Inferior parietal cortex (tissue), 1 donor: ENCODE measurements around the gene PHACTR1.
"Not testable (repeated sequence)": the region's sequence is repeated elsewhere in the genome, so short reads cannot be mapped to it uniquely, and the experiment has no call there.

ENCODE experiments used
- DNase-seq: peaks from one replicate; pipeline ENCODE4 v3.0.0-alpha.2; 2016; ENCODE audit errors: extremely low spot score

The PHACTR1 gene

DNA sequence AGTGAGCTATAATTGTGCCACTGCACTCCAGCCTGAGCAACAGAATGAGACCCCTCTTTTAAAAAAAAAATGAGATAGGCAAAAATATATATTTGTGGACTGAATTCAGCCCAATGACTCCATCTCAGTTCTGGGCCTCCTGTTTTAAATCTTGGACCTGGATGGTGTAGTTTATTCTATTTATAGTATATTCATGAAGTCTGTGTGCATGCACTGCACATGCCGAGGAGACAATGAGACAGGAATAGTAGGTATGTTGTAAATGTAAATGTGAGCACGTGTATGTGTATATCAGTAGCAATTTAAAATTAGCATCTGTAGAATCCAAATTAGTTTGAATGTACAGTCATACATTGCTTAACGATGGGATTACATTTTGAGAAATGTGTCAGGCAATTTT, 520.8 kb downstream of the PHACTR1 start:
- DNase-seq, result no peak

DNA sequence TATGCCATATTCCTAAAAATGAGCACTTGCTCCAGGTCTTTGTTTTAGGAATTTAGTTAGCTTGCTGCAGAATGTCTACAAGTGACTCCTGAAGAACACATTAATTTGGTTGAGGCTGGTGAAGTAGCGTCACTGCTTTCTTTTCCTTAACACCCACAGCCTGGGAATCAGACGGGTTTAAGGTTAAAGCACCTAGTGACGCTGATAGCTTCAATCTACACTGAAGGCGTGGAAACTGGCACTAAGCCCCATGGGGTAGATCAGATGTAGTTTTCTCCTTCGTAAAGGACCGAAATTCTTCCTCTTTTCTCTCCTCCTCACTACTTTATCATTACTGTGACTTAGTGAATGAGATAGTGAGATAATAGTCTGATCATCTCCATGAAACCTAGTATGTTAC, 521.5 kb downstream of the PHACTR1 start:
- no peak for DNase-seq

DNA sequence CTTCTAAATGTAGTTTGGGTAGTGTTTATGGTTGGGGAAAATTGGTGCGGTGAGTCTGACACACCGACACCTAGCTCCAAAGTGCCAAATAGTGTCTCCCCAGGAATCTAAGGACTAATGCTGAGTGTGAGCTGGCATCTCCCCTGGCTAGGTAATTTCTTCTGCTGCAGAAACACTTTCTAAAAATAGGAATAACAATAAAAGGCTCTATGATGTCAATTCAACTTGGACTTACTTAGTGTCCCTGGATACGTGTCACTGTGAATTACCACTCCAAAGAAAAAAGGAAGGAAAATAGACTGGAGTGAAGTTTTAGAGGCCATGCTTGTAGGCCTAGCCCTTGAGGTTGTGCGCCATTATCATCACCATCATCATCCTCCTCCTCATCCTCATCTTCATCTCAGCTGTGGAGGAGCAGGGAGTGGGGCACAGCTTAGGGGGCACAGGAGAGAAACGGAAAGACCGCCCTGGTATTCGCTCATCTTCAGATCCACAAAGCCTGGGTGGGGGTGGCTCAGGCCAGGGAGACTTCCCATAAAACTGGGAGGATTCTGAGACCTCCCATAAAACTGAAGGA, 522.2 kb downstream of the PHACTR1 start:
- no peak for DNase-seq

DNA sequence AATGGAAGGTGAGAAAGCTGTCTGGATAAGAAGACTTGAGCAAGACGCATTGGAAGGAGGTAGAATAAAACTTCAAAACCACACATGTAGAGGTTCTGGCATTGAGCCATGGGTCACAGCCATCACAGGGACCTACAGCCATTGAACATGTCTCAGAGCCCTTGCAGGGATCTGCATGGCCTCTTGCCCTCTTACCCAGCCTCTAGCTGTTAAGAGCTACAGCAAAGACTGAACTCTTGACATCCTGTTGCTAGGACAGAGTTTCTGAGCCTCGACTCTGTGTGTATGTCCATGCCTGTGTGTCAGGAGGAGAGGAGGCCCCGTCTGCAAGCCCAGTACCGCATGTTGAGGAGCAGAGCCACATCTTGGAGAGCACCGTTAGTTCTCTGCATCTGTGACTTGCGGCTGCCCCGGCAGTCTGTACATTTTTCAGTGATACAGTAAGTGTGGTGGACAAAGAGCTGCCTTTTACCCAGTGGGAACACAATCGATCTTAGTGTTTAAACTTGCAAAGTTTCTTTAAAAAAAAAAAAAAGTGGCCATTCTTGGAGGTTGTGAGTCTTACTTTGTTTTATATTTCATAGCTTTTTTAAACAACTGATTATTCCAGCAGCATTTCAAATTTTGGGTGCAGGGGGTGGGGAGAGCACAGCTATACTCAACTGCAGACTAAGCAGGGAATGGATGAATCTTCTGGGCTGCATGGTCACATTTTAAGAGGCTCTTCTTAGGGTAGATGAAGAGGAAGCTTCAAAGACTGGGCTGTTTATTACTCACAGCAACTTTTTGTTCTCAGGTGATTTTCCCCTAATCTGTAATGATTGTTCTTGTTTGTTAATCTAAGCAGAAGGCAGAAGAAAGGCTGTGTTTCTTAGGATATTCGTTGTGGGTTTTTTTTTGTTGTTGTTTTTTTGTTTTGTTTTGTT, 523.2 kb downstream of the PHACTR1 start:
- DNase-seq, result no peak

DNA sequence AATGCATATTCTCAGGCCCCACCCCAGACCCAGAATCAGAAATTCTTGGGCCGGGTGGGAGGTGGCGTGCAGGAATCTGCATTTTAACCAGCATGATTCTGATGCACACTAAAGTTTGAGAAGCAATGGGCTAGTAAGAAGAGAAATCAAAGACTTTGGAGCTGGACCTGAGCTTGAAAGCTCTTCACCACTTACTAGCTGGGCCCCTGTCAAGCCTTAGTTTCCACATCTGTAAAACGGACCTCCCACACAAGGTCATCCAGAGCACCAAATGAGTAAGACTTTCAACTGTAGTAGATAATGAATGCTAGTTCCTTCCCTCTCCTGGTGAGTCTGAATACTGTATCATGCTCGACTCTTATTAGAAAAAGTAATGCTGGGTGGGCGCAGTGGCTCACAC, 524.8 kb downstream of the PHACTR1 start:
- no peak for DNase-seq

DNA sequence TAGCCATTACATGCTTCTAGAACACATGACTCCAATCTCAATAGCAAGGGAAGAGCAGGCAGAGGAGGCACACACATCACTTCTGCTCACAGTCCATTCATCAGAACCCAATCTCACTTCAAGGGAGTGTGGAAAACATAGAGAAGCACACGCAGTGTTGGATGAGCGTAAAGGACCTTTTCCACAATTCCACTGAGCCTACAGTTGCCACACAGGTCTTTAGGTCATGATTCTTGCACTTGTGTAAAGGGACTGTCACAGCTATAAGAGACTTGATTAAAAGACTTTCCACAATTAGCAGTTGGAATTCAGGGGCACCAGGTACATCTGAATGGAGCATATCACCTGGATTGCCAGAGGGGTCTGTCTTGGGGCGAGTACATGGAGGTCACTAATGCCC, 525.6 kb downstream of the PHACTR1 start:
- DNase-seq, result no peak

DNA sequence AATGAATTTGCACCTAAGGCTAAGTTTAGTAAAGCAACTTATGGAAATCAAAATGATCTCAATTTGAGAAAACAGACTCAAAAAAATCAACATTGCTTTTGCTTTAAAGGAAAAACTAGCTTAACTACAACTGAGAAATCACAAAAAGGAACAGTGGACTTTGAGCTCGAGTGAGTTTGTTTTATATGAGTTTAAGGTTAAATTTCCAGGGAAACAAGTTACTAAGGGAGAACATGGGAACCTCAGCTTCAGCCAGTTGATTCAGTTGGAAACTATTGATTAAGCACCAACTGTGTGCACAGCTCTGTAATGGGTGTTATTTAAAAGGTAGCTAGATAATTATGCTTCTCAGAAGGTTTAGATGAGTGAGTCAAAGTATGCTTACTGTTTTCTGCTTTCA, 526.0 kb downstream of the PHACTR1 start:
- no peak for DNase-seq

DNA sequence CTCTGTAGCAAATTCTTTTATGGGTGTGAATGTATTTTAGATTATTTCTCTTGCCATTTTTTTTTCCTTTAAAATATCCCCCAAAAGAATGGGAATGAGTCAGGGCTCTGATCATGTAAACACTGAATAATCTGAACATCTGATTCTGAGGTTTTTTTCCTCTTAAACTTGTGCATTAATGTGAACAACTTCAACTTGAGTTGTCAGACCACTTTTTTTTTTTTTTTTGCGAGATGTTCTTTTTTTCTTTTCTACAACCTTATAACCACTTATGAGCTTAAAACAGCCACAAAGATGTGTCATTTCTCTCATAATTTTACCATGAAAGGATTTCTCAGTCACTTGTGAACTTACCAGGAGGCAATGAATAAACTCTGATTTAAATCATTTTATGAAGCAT, 526.5 kb downstream of the PHACTR1 start:
- DNase-seq, result no peak

DNA sequence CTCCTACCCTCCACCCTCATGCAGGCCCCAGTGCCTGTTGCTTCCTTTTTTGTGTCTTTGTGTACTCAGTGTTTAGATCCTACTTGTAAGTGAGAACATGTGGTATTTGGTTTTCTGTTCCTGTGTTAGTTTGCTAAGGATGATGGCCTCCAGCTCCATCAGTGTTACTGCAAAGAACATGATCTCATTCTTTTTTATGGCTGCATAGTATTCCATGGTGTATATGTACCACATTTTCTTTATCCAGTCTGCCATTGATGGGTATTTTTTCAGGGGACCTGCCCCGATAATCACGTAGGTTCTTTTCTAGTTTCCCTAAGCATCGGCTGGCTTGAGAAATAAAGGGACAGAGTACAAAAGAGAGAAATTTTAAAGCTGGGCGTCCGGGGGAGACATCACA, 527.2 kb downstream of the PHACTR1 start:
- DNase-seq, result not testable (repeated sequence)

DNA sequence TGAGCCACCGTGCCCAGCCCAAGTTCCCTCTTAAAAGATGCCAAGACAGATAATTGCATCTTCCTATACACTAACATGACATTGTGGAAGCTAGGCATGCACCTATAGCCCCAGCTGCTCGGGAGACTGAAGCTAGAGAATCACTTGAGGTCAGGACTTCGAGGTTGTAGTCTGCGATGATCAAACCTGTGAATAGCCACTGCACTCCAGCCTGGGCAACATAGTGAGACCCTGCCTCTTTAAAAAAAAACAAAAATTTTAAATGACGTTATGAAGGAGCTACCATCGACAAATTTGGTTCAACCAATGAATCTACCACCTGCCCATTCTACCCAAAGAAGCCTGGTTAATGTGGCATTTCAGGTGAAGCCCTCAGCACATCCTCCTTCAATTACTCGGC, 531.1 kb downstream of the PHACTR1 start:
- no peak for DNase-seq

DNA sequence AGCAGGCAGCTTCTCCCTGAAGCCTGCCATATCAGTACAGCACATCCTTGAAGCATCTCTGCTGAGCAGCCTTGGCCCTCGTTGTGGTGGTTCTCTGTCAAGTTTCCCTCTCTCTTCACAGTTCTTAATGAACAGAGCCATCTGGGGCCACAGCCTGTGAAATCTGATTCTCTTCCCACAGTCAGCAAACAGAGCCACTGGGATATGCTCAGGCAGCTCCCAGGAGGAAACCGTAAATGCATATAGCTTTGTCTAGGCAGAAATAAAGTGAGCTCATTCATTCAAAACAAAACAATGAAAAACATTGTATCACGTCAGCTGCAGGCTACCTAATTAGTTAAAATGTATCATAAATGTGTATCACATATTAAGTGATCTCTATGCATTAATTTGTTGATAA, 531.5 kb downstream of the PHACTR1 start:
- peak; percentile 26 for DNase-seq

DNA sequence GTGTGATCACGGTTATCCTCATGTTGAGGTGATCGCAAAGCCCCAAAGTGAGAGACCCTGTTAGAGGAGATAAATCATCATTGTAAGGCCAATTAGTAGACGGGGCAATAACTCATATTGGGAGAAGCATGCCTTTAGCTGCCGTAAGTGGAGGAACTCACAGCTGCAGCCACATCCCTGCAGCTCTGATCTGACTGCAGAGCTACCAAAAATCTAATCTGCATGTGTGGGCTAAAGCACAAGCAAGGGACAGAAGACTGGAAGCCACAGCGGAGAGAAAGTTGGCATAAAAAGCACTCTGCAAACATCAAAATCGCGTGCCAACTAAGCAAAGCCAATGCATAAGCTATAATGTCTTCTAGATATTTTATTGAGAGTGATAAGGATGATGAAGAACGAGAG, 532.0 kb downstream of the PHACTR1 start:
- no peak for DNase-seq

DNA sequence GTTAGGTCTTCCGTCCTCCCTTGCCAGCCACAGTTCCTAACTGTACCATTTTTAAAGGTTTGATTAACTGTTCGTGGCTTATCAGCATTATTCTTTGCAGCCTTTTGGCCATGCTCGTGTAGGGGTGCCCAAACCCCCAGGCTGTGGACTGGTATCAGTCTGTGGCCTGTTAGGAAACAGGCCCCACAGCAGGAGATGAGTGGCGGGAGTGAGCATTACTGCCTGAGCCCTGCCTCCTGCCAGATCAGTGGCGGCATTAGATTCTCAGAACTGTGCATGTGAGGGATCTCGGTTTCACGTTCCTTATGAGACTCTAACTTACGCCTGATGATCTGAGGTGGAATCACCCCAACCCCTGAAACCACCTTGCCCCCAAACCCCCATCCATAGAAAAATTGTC, 532.4 kb downstream of the PHACTR1 start:
- no peak for DNase-seq

DNA sequence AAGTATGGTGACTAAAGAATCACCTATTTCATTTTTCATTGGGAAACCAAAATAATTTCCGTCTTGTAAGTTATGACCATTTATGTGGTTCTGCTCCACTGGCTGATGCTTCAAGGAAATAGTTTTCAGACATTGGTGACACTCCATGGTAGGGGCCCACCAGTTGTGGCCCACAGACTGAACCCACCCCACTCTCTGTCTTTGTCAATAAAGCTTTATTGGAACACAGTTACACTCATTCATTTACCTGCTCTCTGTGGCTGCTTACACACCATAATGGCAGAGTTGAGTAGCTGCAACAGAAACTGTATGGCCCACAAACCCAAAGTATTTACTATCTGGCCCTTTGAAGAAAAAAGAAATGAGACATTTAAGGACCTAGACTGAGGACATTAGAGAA, 533.2 kb downstream of the PHACTR1 start:
- DNase-seq, result no peak

DNA sequence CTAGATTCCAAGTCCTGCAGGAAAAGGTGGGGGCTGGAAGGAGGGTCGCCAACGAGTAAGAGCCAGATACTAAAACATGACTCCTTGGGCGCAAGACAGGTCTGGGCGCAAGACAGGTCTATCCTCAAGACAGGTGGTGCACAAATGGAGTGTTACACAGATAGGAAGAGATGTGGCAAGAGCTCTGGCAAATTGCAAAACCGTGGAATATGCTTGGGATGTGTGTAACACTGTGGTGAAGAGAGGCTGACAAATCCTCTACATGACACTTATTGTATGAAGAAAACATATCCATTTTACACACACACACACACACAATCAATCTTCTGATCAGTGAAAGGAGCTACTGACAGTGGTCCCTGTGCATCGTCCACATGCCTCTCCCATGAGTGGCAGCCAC, 534.1 kb downstream of the PHACTR1 start:
- DNase-seq, result no peak

DNA sequence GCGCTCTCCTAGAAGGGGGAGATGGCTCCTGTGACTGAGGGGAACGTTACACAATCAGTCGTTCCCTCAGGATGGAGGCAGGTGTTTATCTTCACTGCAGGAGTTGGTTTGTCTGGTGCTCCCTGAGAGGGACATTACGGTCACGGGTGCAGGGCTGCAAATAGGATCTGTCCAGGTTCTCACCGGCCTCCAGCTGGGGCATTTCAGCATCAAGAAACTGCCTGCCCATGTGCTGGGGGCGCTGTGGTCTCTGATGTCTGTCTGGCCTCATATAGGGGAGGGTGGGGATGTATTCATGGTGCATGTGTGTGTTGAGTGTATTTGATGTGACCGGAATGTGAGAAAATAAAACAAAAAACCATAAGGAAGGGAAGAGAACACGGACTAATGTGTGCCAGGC, 534.7 kb downstream of the PHACTR1 start:
- DNase-seq, result no peak

DNA sequence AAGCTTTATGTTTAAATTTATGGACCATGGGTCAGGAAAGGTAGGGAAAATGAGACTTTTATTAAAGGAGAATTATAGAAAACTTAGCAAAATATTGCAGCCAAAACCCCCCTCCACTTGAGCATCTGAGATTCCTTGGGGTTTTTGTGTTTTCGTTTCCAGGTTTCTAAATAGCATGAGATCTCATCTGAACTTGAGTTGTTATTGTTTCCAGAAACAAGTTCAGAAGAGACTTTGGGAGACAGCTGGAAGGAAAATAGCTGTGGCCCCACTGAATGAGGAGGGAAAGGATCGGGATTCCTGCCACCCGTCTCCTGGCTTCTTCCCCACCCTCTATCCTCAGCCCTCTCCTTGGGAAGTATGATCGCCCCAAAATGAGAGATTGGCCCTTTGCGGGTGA, 536.2 kb downstream of the PHACTR1 start:
- no peak for DNase-seq

DNA sequence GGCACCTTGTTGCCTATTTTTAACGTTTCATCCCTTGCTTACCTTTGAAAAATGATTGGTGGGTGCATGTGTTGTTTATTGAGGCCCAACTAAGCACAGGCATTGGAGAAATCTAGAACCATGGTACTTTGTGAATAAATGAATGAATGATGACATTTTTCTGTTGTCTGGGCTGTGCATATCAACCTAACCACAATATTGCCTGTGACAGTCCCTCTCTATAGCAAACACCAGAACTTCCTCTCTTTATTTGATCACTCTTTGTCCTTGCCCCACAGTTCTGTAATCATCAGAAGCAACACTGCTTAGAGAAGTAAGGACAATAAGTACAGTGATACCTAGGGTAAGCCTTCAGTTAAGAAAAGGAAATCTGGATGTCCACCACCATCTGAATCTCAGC, 536.7 kb downstream of the PHACTR1 start:
- no peak for DNase-seq

DNA sequence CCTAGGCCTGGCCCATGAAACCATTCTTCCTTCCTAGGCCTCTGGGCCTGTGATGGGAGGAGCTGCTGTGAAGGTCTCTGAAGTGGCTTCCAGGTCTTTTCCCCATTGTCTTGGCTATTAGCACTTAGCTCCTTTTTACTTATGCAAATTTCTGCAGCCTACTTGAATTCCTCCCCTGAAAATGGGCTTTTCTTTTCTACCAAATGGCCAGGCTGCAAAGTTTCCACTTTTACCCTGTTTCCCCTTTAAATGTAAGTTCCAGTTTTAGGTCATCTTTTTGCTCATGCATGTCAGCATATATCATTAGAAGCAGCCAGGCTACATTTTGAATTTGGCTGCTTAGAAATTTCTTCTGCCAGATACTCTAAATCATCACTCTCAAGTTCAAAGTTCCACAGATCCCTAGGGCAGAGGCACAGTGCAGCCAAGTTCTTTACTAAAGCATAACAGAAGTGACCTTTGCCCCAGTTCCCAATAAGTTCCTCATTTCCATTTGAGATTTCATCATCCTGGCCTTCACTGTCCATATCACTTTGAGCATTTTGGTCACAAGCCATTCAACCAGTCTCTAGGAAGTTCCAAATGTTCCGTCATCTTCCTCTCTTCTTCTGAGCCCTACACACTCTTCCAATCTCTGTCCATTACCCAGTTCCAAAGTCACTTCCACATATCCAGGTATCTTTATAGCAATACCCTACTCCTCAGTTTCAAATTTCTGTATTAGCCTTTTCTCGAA, 539.9 kb downstream of the PHACTR1 start:
- DNase-seq, result no peak

DNA sequence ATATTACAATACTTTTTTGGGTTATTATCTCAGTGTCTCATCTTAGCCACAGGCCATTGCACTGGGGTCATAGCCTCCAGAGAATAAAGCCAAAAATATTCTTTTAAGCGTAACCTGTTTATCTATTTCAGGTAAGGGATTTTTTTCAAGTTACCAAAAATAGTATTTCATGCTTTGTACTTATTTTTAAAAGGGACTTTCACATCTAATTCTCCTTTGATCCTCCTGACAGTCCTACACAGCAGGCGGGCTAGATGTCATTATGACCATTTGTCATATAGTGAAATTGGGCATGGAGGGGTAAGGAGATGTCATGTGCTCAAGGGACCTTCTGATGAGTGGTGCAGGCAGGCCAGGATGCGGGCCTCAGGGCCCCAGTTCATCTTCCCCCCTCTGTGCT, 542.8 kb downstream of the PHACTR1 start:
- no peak for DNase-seq

DNA sequence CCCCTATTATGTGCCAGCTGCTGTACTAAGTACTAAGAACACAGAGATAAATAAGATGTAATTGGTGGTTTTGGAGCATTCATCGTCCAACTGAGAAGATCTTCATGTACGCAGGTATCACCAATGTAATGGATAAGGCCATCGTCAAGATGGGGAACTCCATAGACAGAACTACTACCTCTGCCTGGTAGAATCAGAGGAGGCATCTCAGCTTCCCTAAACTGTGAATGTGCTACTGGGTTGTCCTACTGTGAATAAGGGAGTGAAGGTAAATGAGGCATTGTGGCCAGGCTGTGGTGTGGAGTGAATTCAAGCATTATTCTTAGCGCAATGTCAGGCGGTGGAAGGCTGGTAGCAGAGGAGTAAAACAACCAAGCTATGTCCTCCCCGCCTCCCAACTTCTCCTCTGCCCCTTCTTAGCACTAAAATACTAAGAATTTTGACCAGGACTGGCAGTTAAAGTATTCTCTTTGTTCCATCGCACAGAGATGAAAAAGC, 543.6 kb downstream of the PHACTR1 start:
- DNase-seq, result no peak

DNA sequence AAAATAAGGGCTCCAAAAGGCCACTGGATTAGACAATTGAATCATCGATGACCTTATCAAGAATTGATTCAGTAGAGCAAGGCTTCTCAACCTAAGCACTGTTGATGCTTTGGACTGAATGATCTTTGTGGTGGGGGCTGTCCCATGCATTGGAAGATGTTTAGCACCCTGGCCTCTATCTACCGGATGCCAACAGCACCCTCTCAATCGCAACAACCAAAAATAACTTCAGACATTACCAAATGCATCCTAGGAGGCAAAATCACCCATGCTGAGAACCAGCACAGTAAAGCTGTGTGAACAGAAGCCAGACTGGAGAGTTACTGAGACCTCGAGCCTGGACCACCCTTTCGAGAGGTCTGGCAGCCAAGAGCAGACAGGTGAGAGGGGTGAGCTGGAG, 544.3 kb downstream of the PHACTR1 start:
- DNase-seq, result no peak
